GM10266 (cell line): ENCODE results near the gene BRD2.

ENCODE experiments used
- DNase-seq: peaks from one replicate; pipeline ENCODE4 v3.0.0; 2012; ENCODE audit errors: extremely low spot score
- TF ChIP-seq, protein P1 (sequence below): IDR thresholded peaks from 2 replicates; pipeline ENCODE4 v1.5.1; 2012; ENCODE audit warnings: mild to moderate bottlenecking, low read depth; ENCODE audit not compliant: control insufficient read depth, insufficient read depth; ENCODE audit errors: missing control alignments

Gene BRD2

GRCh38 chr6:33021917-33022316, 53.5 kb downstream of the BRD2 start:
- TF ChIP-seq, protein P1, sequence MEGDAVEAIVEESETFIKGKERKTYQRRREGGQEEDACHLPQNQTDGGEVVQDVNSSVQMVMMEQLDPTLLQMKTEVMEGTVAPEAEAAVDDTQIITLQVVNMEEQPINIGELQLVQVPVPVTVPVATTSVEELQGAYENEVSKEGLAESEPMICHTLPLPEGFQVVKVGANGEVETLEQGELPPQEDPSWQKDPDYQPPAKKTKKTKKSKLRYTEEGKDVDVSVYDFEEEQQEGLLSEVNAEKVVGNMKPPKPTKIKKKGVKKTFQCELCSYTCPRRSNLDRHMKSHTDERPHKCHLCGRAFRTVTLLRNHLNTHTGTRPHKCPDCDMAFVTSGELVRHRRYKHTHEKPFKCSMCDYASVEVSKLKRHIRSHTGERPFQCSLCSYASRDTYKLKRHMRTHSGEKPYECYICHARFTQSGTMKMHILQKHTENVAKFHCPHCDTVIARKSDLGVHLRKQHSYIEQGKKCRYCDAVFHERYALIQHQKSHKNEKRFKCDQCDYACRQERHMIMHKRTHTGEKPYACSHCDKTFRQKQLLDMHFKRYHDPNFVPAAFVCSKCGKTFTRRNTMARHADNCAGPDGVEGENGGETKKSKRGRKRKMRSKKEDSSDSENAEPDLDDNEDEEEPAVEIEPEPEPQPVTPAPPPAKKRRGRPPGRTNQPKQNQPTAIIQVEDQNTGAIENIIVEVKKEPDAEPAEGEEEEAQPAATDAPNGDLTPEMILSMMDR = no peak

GRCh38 chr6:33023536-33023935, 55.1 kb downstream of the BRD2 start:
- DNase-seq = no peak
- TF ChIP-seq, protein P1 = no peak

More at GRCh38 chr6:33021917-33022316, 53.5 kb downstream of the BRD2 start:
- DNase-seq = no peak

DNA sequence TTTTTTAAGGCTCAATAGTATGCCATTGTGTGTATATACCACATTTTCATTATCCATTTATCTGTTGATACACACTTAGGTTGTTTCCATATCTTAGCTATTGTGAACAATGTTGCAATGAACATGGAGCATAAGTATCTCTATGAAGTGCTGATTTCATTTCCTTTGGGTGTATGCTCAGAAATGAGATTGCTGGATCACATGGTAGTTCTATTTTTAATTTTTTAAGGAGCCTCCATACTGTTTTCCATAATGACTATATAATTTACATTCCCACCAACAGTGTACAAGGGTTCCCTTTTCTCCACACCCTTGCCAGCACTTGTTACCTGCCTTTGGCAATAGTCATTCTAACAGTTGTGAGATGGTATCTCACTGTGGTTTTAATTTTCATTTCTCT, 56.1 kb downstream of the BRD2 start:
- DNase-seq = no peak
- TF ChIP-seq, protein P1 = no peak

GRCh38 chr6:33028220-33028849, 59.9 kb downstream of the BRD2 start:
- no peak for DNase-seq
- TF ChIP-seq, protein P1 = no peak

GRCh38 chr6:33029328-33030184, 61.2 kb downstream of the BRD2 start:
- TF ChIP-seq, protein P1 = no peak
- peak; percentile 75 for DNase-seq

DNA sequence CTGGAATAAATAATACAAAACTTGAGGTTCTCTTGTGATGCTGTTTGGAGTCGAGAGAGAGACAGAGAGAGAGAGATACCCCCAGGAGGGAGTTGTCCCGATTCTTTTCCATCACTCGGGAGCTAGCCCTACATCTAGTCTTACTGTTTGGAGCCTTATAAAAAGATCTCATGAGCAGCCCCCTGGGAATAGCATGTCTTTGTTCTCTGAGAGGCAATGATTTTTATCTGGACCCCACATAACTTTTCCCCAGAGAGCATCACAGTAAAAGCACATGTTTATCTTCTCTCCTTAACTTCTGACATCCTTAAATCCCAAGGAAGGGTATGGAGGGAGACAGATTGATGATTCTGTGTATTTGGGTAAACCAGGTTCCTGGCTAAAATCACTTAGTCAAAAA, 61.9 kb downstream of the BRD2 start:
- no peak for DNase-seq
- TF ChIP-seq, protein P1 = no peak
